H9 (cell line): ENCODE results near the gene TP73. TPM values are rescaled to one million over a fixed set of nuclear protein-coding genes. Genes with fewer than 3 reads are reported as not detected.

Source experiments
- DNase-seq: peaks from one replicate; pipeline ENCODE4 v3.0.0-alpha.2; 2017
- H2AFZ ChIP-seq: one replicate; pipeline ENCODE4 v1.6.1; 2013; ENCODE audit warnings: mild to moderate bottlenecking, low read length, control low read depth, moderate library complexity
- H2AK5ac ChIP-seq: 2 replicates; pipeline ENCODE4 v1.6.1; 2013; ENCODE audit warnings: low read length, control low read depth, mixed read lengths; ENCODE audit not compliant: insufficient read length
- H2BK120ac ChIP-seq: one replicate; pipeline ENCODE4 v1.6.1; 2013; ENCODE audit warnings: low read depth, mild to moderate bottlenecking, low read length, control low read depth, inconsistent platforms; ENCODE audit not compliant: poor library complexity, severe bottlenecking
- H2BK12ac ChIP-seq: 2 replicates; pipeline ENCODE4 v1.6.1; 2013; ENCODE audit warnings: low read length, control low read depth, mixed read lengths, low read depth; ENCODE audit not compliant: insufficient read length
- H2BK15ac ChIP-seq: 2 replicates; pipeline ENCODE4 v1.6.1; 2013; ENCODE audit warnings: low read depth, low read length, control low read depth
- H2BK20ac ChIP-seq: one replicate; pipeline ENCODE4 v1.6.1; 2013; ENCODE audit warnings: low read depth, mild to moderate bottlenecking, low read length, control low read depth, inconsistent platforms; ENCODE audit not compliant: poor library complexity, severe bottlenecking
- H2BK5ac ChIP-seq: 2 replicates; pipeline ENCODE4 v1.6.1; 2013; ENCODE audit warnings: low read length, control low read depth, mixed read lengths; ENCODE audit not compliant: insufficient read length
- H3K14ac ChIP-seq: 2 replicates; pipeline ENCODE4 v1.6.1; 2013; ENCODE audit warnings: low read length, control low read depth; ENCODE audit not compliant: insufficient read depth
- H3K18ac ChIP-seq: 2 replicates; pipeline ENCODE4 v1.6.1; 2013; ENCODE audit warnings: low read depth, mild to moderate bottlenecking, mixed read lengths, low read length, control low read depth; ENCODE audit not compliant: insufficient read length
- H3K23ac ChIP-seq: 2 replicates; pipeline ENCODE4 v1.6.1; 2013; ENCODE audit warnings: low read length, control low read depth, mixed read lengths, low read depth; ENCODE audit not compliant: insufficient read length
- H3K23me2 ChIP-seq: 2 replicates; pipeline ENCODE4 v1.6.1; 2013; ENCODE audit warnings: low read depth, mild to moderate bottlenecking, mixed read lengths, low read length, control low read depth; ENCODE audit not compliant: insufficient read length, poor library complexity, severe bottlenecking
- H3K27ac ChIP-seq: 2 replicates; pipeline ENCODE4 v1.5.1; 2013; ENCODE audit warnings: low read length, control low read depth, mixed read lengths, low read depth; ENCODE audit not compliant: insufficient read length
- H3K27me3 ChIP-seq: 2 replicates; pipeline ENCODE4 v1.6.1; 2013; ENCODE audit warnings: low read length, control low read depth, inconsistent platforms; ENCODE audit not compliant: insufficient read depth
- H3K4ac ChIP-seq: 2 replicates; pipeline ENCODE4 v1.6.1; 2013; ENCODE audit warnings: low read depth, mild to moderate bottlenecking, control low read depth, inconsistent platforms, low read length, moderate library complexity
- H3K4me1 ChIP-seq: 2 replicates; pipeline ENCODE4 v1.6.1; 2013; ENCODE audit warnings: low read length, control low read depth, inconsistent platforms; ENCODE audit not compliant: insufficient read depth
- H3K4me2 ChIP-seq: 2 replicates; pipeline ENCODE4 v1.6.1; 2013; ENCODE audit warnings: low read length, control low read depth, mixed read lengths; ENCODE audit not compliant: insufficient read length, insufficient read depth
- H3K56ac ChIP-seq: 2 replicates; pipeline ENCODE4 v1.6.1; 2013; ENCODE audit warnings: low read depth, mild to moderate bottlenecking, mixed read lengths, low read length, control low read depth; ENCODE audit not compliant: insufficient read length
- H3K79me1 ChIP-seq: 2 replicates; pipeline ENCODE4 v1.6.1; 2013; ENCODE audit warnings: low read depth, mild to moderate bottlenecking, moderate library complexity, low read length, control low read depth, inconsistent platforms; ENCODE audit not compliant: insufficient read depth, poor library complexity, severe bottlenecking
- H3K79me2 ChIP-seq: 2 replicates; pipeline ENCODE4 v1.6.1; 2013; ENCODE audit warnings: low read length, control low read depth, inconsistent platforms; ENCODE audit not compliant: insufficient read depth
- H3K9ac ChIP-seq: 2 replicates; pipeline ENCODE4 v1.6.1; 2013; ENCODE audit warnings: low read length, control low read depth, mixed read lengths; ENCODE audit not compliant: insufficient read length; ENCODE audit errors: extremely low read depth
- H3K9me3 ChIP-seq: one replicate; pipeline ENCODE4 v1.6.1; 2013; ENCODE audit warnings: low read depth, low read length, inconsistent platforms; ENCODE audit not compliant: control insufficient read depth
- H3T11ph ChIP-seq: one replicate; pipeline ENCODE4 v1.6.1; 2013; ENCODE audit warnings: mild to moderate bottlenecking, low read length, control low read depth, inconsistent platforms
- H4K20me1 ChIP-seq: one replicate; pipeline ENCODE4 v1.6.1; 2013; ENCODE audit not compliant: control insufficient read depth, insufficient read length, insufficient read depth
- H4K5ac ChIP-seq: 2 replicates; pipeline ENCODE4 v1.6.1; 2013; ENCODE audit warnings: low read depth, mild to moderate bottlenecking, mixed read lengths, low read length, control low read depth; ENCODE audit not compliant: insufficient read length
- H4K8ac ChIP-seq: replicated peaks from 2 replicates; pipeline ENCODE4 v1.6.1; 2013; ENCODE audit warnings: low read length, control low read depth, mixed read lengths, low read depth; ENCODE audit not compliant: insufficient read length
- H4K91ac ChIP-seq: 2 replicates; pipeline ENCODE4 v1.6.1; 2013; ENCODE audit warnings: low read depth, mild to moderate bottlenecking, moderate library complexity, mixed read lengths, low read length, control low read depth; ENCODE audit not compliant: insufficient read length
- H3K27ac Mint-ChIP-seq, 3 experiments: 2 replicates in 2 of 3; 3 replicates in 1 of 3; pipeline ENCODE4 v1.8.0; 2020 to 2021; ENCODE audit warnings: mixed read lengths in 3 of 3, mild to moderate bottlenecking in 1 of 3, moderate library complexity in 1 of 3
- H3K27me3 Mint-ChIP-seq: 2 replicates; pipeline ENCODE4 v1.8.0; 2021; ENCODE audit warnings: low read depth, mild to moderate bottlenecking, moderate library complexity, mixed read lengths
- H3K36me3 Mint-ChIP-seq, 3 experiments: 2 replicates in 2 of 3; 3 replicates in 1 of 3; pipeline ENCODE4 v1.8.0; 2020 to 2021; ENCODE audit warnings: low read depth in 3 of 3, mixed read lengths in 3 of 3; ENCODE audit not compliant: insufficient read depth in 1 of 3
- H3K4me1 Mint-ChIP-seq, 2 experiments: 2 replicates each; pipeline ENCODE4 v1.8.0; 2020; ENCODE audit warnings: mixed read lengths in 2 of 2
- H3K4me3 Mint-ChIP-seq, 2 experiments: 2 replicates in 1 of 2; 3 replicates in 1 of 2; pipeline ENCODE4 v1.8.0; 2020 to 2021; ENCODE audit warnings: mild to moderate bottlenecking in 2 of 2, mixed read lengths in 2 of 2, moderate library complexity in 1 of 2
- H3K9me3 Mint-ChIP-seq, 2 experiments: 2 replicates in 1 of 2; 3 replicates in 1 of 2; pipeline ENCODE4 v1.8.0; 2020; ENCODE audit warnings: mild to moderate bottlenecking in 2 of 2, mixed read lengths in 2 of 2, moderate library complexity in 1 of 2
- WGBS: extraction: QIAGEN DNeasy Blood & Tissue Kit; methylation state at CpG from one replicate; pipeline ENCODE4 v1.1.7; 2013; ENCODE audit warnings: missing lambda C conversion rate, low lambda C conversion rate, mixed read lengths; ENCODE audit not compliant: insufficient read length; ENCODE audit errors: extremely low coverage; 5-methylcytosine and 5-hydroxymethylcytosine counted together
- total RNA-seq: library from RNA; stranded (reverse); gene quantifications from 2 replicates; pipeline ENCODE4 v1.2.1, GENCODE V29; 2021
- TF ChIP-seq, protein P1 (sequence below): fragments of 200-600 bp; sonication (generic); conservative IDR thresholded peaks from 3 replicates; pipeline ENCODE4 v1.8.0; 2021; ENCODE audit warnings: antibody characterized with exemption, mild to moderate bottlenecking

TP73 gene
- total RNA-seq, 1 experiment from 2014 or later, result 4.7 TPM

DNA sequence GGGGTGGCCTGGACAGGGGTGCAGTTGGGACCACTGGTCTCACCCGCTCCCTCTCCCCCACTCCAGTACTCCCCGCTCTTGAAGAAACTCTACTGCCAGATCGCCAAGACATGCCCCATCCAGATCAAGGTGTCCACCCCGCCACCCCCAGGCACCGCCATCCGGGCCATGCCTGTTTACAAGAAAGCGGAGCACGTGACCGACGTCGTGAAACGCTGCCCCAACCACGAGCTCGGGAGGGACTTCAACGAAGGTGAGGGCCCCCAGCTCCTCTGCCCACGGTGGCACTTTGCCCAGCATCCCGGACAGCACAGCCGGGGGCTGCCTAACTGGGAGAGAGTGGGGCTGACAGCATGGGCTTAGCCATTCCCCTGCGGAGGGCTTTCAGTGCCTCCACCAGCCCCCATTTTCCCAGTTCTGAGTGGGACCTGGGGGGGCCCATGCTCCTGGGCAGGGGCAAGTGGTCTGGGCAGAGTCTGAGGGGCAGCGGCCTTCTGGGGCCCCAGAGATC is 69.7 kb downstream of the TP73 start:
- Histone ChIP-seq H3K56ac (no peak overlapping the region), H2BK20ac (no peak overlapping the region), H4K20me1 (no peaks in the 10 kb centered on the region), H3K9me3 (no peaks in the 10 kb centered on the region), H3K4ac (no peak overlapping the region), H4K8ac (no peak overlapping the region), H2AFZ (no peak overlapping the region), H3K23ac (no peak overlapping the region), H3K27ac (no peak overlapping the region), H2BK15ac (no peak overlapping the region), H3K27me3 (no peaks in the 10 kb centered on the region), H2BK5ac (no peak overlapping the region), H3T11ph (no peak overlapping the region), H3K14ac (no peak overlapping the region), H2AK5ac (no peak overlapping the region), H2BK12ac (no peak overlapping the region), H4K5ac (no peak overlapping the region), H3K79me1 (no peaks in the 10 kb centered on the region), H3K18ac (no peak overlapping the region), H3K9ac (no peak overlapping the region), H4K91ac (no peak overlapping the region), H3K4me1 (no peaks in the 10 kb centered on the region; the same call in 1 of the 2 replicates), H3K23me2 (no peaks in the 10 kb centered on the region), H3K79me2 (no peaks in the 10 kb centered on the region), H2BK120ac (no peak overlapping the region), H3K4me2 (no peak overlapping the region)
- Mint-ChIP-seq H3K9me3 (no peaks in the 10 kb centered on the region), H3K27me3 (peaks cover 12% of the 10 kb centered on the region), H3K4me1 (peaks cover 2 to 11% of the 10 kb centered on the region in 2 experiments; a peak in 3 of 4 replicates), H3K36me3 (no peaks in the 10 kb centered on the region), H3K4me3 (no peak overlapping the region), H3K27ac (no peak overlapping the region)
- TF ChIP-seq, protein P1, sequence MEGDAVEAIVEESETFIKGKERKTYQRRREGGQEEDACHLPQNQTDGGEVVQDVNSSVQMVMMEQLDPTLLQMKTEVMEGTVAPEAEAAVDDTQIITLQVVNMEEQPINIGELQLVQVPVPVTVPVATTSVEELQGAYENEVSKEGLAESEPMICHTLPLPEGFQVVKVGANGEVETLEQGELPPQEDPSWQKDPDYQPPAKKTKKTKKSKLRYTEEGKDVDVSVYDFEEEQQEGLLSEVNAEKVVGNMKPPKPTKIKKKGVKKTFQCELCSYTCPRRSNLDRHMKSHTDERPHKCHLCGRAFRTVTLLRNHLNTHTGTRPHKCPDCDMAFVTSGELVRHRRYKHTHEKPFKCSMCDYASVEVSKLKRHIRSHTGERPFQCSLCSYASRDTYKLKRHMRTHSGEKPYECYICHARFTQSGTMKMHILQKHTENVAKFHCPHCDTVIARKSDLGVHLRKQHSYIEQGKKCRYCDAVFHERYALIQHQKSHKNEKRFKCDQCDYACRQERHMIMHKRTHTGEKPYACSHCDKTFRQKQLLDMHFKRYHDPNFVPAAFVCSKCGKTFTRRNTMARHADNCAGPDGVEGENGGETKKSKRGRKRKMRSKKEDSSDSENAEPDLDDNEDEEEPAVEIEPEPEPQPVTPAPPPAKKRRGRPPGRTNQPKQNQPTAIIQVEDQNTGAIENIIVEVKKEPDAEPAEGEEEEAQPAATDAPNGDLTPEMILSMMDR, result no peak
- WGBS, result no CpG with 5 or more reads among the region's 20 CpGs
- DNase-seq, result no peak
